Measurements from ENCODE around the gene CFLAR.

DNA sequence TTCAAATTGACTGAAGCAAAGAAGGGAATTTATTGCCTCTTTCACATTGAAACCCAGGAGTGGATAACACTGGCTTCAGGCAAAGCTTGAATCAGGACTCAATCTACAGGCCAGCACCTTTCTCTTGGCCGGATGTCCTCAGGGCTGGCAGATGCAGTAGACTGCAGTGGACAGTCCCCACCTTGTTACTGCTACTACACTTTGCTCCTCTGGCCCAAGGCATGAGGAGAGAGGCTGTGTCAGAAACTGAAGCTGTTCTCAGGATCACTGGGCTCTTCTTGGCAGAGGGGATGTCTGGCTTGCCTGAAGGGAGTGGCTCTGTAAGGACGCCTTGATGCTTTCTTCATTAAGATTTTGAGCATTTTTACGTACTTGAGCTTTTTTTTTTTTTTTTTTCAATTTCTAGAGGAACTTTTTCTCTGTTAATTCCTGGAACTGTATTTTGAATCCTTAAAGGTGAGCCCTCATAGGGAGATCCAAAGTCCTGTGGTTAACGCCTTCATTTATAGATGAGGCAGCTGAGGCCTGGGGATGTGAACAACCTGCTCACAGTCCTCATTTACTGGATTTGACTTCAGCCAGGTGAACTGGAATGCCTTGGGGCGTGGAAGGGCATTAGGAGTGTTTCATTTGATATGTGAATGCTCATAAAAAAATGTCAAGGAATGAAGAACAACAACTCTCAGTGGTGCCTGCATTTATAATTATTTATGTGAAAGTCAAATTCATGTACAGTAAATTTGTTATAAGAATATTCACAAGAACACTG is 103.5 kb downstream of the CFLAR start:
- no peak for TF ChIP-seq POLR2A (IDR thresholded peaks at IDR 0.05; ENCODE audit: low read depth, low read length)
- no peak for TF ChIP-seq TAF1 (IDR thresholded peaks at IDR 0.05; ENCODE audit: low read depth, low read length)
- no peak for TF ChIP-seq POLR2AphosphoS5 (IDR thresholded peaks at IDR 0.05; ENCODE audit: low read depth, low read length)
- TF ChIP-seq SPI1 (IDR thresholded peaks at IDR 0.05; ENCODE audit: low read depth, low read length): no peak
